Brain microvascular endothelial cell (primary cell): ENCODE data around the gene CCR5.

Experiments
- DNase-seq: peaks from one replicate; pipeline ENCODE4 v3.0.0-alpha.2; 2020
- H3K27ac ChIP-seq: fragments of 250-450 bp; sonication (Bioruptor Pico); 2 replicates; pipeline ENCODE4 v1.5.1; 2020; ENCODE audit warnings: mild to moderate bottlenecking, moderate library complexity
- H3K27me3 ChIP-seq: fragments of 250-450 bp; sonication (Bioruptor Pico); replicated peaks from 2 replicates; pipeline ENCODE4 v1.5.1; 2020; ENCODE audit warnings: mild to moderate bottlenecking
- H3K36me3 ChIP-seq: fragments of 250-450 bp; sonication (Bioruptor Pico); replicated peaks from 2 replicates; pipeline ENCODE4 v1.5.1; 2020; ENCODE audit warnings: mild to moderate bottlenecking
- H3K4me3 ChIP-seq: 2 replicates; pipeline ENCODE4 v1.5.1; 2011; ENCODE audit warnings: low read depth, mild to moderate bottlenecking, control low read depth, low read length, moderate library complexity
- CTCF ChIP-seq: IDR thresholded peaks from 2 replicates; pipeline ENCODE4 v1.5.1; 2011; ENCODE audit warnings: low read depth, mild to moderate bottlenecking, moderate library complexity, low read length, control low read depth, inconsistent platforms; ENCODE audit errors: missing control alignments
- in situ Hi-C: cut with HindIII; loops from 2 replicates; pipeline ENCODE4 v1.10.0; 2017; ENCODE audit warnings: low sequenced_read_pairs, low pct_ligation_motif_present

Gene CCR5

GRCh38 chr3:46335541-46335940 lies 35.2 kb upstream of the CCR5 start:
- no peaks in the 10 kb centered on the region for H3K36me3 ChIP-seq
- H3K27me3 ChIP-seq: no peaks in the 10 kb centered on the region
- H3K4me3 ChIP-seq: no peak overlapping the region
- no peak overlapping the region for H3K27ac ChIP-seq
- in situ Hi-C loops: no loop called here
- no peak for DNase-seq
- no peak for TF ChIP-seq CTCF

GRCh38 chr3:46337911-46338310 lies 32.8 kb upstream of the CCR5 start:
- Histone ChIP-seq H3K36me3 (no peaks in the 10 kb centered on the region), H3K27ac (no peak overlapping the region), H3K27me3 (no peaks in the 10 kb centered on the region), H3K4me3 (no peak overlapping the region)
- DNase-seq: no peak
- no peak for TF ChIP-seq CTCF
- in situ Hi-C loops: no loop called here

GRCh38 chr3:46338840-46339239 lies 31.9 kb upstream of the CCR5 start:
- H3K4me3 ChIP-seq: no peak overlapping the region
- H3K36me3 ChIP-seq: no peaks in the 10 kb centered on the region
- H3K27me3 ChIP-seq: no peaks in the 10 kb centered on the region
- DNase-seq: no peak
- in situ Hi-C loops: no loop called here
- no peak for TF ChIP-seq CTCF
- no peak overlapping the region for H3K27ac ChIP-seq

GRCh38 chr3:46344476-46344875 lies 26.3 kb upstream of the CCR5 start:
- no peaks in the 10 kb centered on the region for H3K36me3 ChIP-seq
- no peak overlapping the region for H3K4me3 ChIP-seq
- TF ChIP-seq CTCF: no peak
- in situ Hi-C loops: no loop called here
- no peaks in the 10 kb centered on the region for H3K27me3 ChIP-seq
- H3K27ac ChIP-seq: no peak overlapping the region
- DNase-seq: no peak

- H3K27ac ChIP-seq: no peak overlapping the region
- H3K27me3 ChIP-seq: peaks cover 2% of the 10 kb centered on the region
- no peak for DNase-seq
- no peaks in the 10 kb centered on the region for H3K36me3 ChIP-seq
- H3K4me3 ChIP-seq: no peak overlapping the region
- in situ Hi-C loops: no loop called here
- TF ChIP-seq CTCF: no peak
Observed at GRCh38 chr3:46348823-46349482, 21.8 kb upstream of the CCR5 start.
